ENCODE data around the gene RSPO1. TPM values are rescaled to one million over a fixed set of nuclear protein-coding genes. Genes with fewer than 3 reads are reported as not detected.
"Not testable (repeated sequence)": the region's sequence is repeated elsewhere in the genome, so short reads cannot be mapped to it uniquely, and the experiment has no call there.

RSPO1 gene
- total RNA-seq (not detected), polyA plus RNA-seq (not detected)

- ChIA-PET POLR2A (ENCODE audit: partially characterized antibody) (no interaction called here), CTCF (ENCODE audit: partially characterized antibody) (no interaction called here)
- no peak within 1 kb of the TSS for H3K27ac Mint-ChIP-seq
- no peaks in the 10 kb centered on the region for H3K36me3 Mint-ChIP-seq
- Histone ChIP-seq H3K4me3 (ENCODE audit: low read length in 2 of 2) (no peak within 1 kb of the TSS), H3K27me3 (ENCODE audit: insufficient read depth, low read length) (peaks cover 57% of the 10 kb centered on the region), H3K27ac (ENCODE audit: low read depth, low read length) (no peak within 1 kb of the TSS), H3K4me1 (ENCODE audit: insufficient read depth, low read length) (no peaks in the 10 kb centered on the region), H3K36me3 (ENCODE audit: insufficient read depth, low read length) (no peaks in the 10 kb centered on the region), H3K9me3 (ENCODE audit: control insufficient read depth in 1 of 2, low read length in 2 of 2) (no peaks in the 10 kb centered on the region)
- intact Hi-C loops (cut with micrococcal nuclease) = no loop called here
- peaks cover 0 to 4% (median 0%) of the 10 kb centered on the region in 8 donors for H3K9me3 Mint-ChIP-seq
- no peak for DNase-seq
- H3K27me3 Mint-ChIP-seq = peaks cover 53 to 65% of the 10 kb centered on the region in 2 donors
- peaks cover 7 to 22% (median 12%) of the 10 kb centered on the region in 4 donors for H3K4me1 Mint-ChIP-seq
- H3K4me3 Mint-ChIP-seq = peak within 1 kb of the TSS in 7 of 8 donors; percentile 36 to 78 (median 69)
Observed at GRCh38 chr1:37634244-37634991, at the start of gene RSPO1. Gene RSPO1 (minus strand): TSS chr1:37634892. CDS start chr1:37629661, 5,231 bp downstream.

GRCh38 chr1:37684182-37684581 lies 49.5 kb upstream of the RSPO1 start:
- DNase-seq; H3K4me3 Mint-ChIP-seq; H3K27me3 Mint-ChIP-seq; H3K9me3 ChIP-seq (ENCODE audit: control insufficient read depth in 1 of 2, low read length in 2 of 2); H3K27me3 ChIP-seq (ENCODE audit: insufficient read depth, low read length); H3K27ac ChIP-seq (ENCODE audit: low read depth, low read length); H3K4me3 ChIP-seq (ENCODE audit: low read length in 2 of 2); H3K9me3 Mint-ChIP-seq: not testable (repeated sequence)
- ChIA-PET CTCF (ENCODE audit: partially characterized antibody) (interaction anchor here (1.2 to 10.9 kb wide), 5 partner anchors 7 to 194 kb away, joined by 3 to 228 read pairs (median 14); partner anchors contain the start of gene CDCA8), POLR2A (ENCODE audit: partially characterized antibody) (interaction anchor here (1.4 to 2.5 kb wide), 2 partner anchors 81 to 205 kb away, joined by 3 to 9 read pairs; no protein-coding TSS in a partner anchor)
- peak overlapping the region in 2 of 7 donors; percentile 4 to 8 for H3K27ac Mint-ChIP-seq
- peaks cover 34 to 53% of the 10 kb centered on the region in 2 donors for H3K36me3 Mint-ChIP-seq
- peaks cover 28% of the 10 kb centered on the region for H3K36me3 ChIP-seq (ENCODE audit: insufficient read depth, low read length)
- H3K4me1 ChIP-seq (ENCODE audit: insufficient read depth, low read length) = peaks cover 11% of the 10 kb centered on the region
- intact Hi-C loops (cut with micrococcal nuclease) = loop anchor here (5.0 to 10.0 kb wide), 2 partner anchors 982 to 1109 kb away; no protein-coding TSS in a partner anchor
- H3K4me1 Mint-ChIP-seq = peaks cover 10 to 28% (median 16%) of the 10 kb centered on the region in 4 donors

- Histone ChIP-seq H3K27ac (ENCODE audit: low read depth, low read length) (no peak overlapping the region), H3K4me1 (ENCODE audit: insufficient read depth, low read length) (peaks cover 3% of the 10 kb centered on the region), H3K4me3 (ENCODE audit: low read length in 2 of 2) (no peak overlapping the region), H3K9me3 (ENCODE audit: control insufficient read depth in 1 of 2, low read length in 2 of 2) (no peaks in the 10 kb centered on the region), H3K27me3 (ENCODE audit: insufficient read depth, low read length) (no peaks in the 10 kb centered on the region), H3K36me3 (ENCODE audit: insufficient read depth, low read length) (peaks cover 28% of the 10 kb centered on the region)
- POLR2A ChIA-PET (ENCODE audit: partially characterized antibody) = interaction anchor here (0.8 to 2.5 kb wide), 6 partner anchors 8 to 204 kb away, joined by 3 to 9 read pairs (median 3); partner anchors contain the start of genes CDCA8, MEAF6, MTF1 and SNIP1
- Mint-ChIP-seq H3K27ac (peak overlapping the region; percentile 9 to 86 (median 77)), H3K9me3 (no peaks in the 10 kb centered on the region), H3K36me3 (peaks cover 30 to 45% of the 10 kb centered on the region in 2 donors), H3K4me3 (no peak overlapping the region), H3K27me3 (no peaks in the 10 kb centered on the region), H3K4me1 (peaks cover 3 to 15% (median 5%) of the 10 kb centered on the region in 4 donors)
- CTCF ChIA-PET (ENCODE audit: partially characterized antibody) = interaction anchor here (0.8 to 10.9 kb wide), 23 partner anchors 8 to 228 kb away, joined by 3 to 228 read pairs (median 5); partner anchors contain the start of genes CDCA8, GNL2 and MEAF6
- intact Hi-C loops (cut with micrococcal nuclease) = loop anchor here (1.0 to 10.0 kb wide), 9 partner anchors 79 to 1108 kb away; partner anchors contain the start of genes GNL2, MEAF6 and SNIP1
- peak; percentile 67 to 77 (median 72) for DNase-seq
Observed at GRCh38 chr1:37682334-37682987, 47.8 kb upstream of the RSPO1 start.

GRCh38 chr1:37680933-37681332 lies 46.2 kb upstream of the RSPO1 start:
- Mint-ChIP-seq H3K27ac (peak overlapping the region in 3 of 7 donors; percentile 4 to 71 (median 31)), H3K4me1 (peaks cover 3 to 11% (median 5%) of the 10 kb centered on the region in 4 donors), H3K4me3 (no peak overlapping the region), H3K9me3 (no peaks in the 10 kb centered on the region), H3K36me3 (peaks cover 29 to 38% of the 10 kb centered on the region in 2 donors), H3K27me3 (no peaks in the 10 kb centered on the region)
- no peaks in the 10 kb centered on the region for H3K27me3 ChIP-seq (ENCODE audit: insufficient read depth, low read length)
- no peak overlapping the region for H3K27ac ChIP-seq (ENCODE audit: low read depth, low read length)
- no peak overlapping the region for H3K4me3 ChIP-seq (ENCODE audit: low read length in 2 of 2)
- ChIA-PET CTCF (ENCODE audit: partially characterized antibody) (interaction anchor here (1.2 to 10.9 kb wide), 10 partner anchors 10 to 227 kb away, joined by 3 to 228 read pairs (median 10); partner anchors contain the start of genes CDCA8, MEAF6 and MTF1), POLR2A (ENCODE audit: partially characterized antibody) (no interaction called here)
- intact Hi-C loops (cut with micrococcal nuclease) = loop anchor here (5.0 to 10.0 kb wide), 2 partner anchors 979 to 1106 kb away; no protein-coding TSS in a partner anchor
- H3K4me1 ChIP-seq (ENCODE audit: insufficient read depth, low read length) = peaks cover 3% of the 10 kb centered on the region
- DNase-seq = no peak
- H3K36me3 ChIP-seq (ENCODE audit: insufficient read depth, low read length) = peaks cover 21% of the 10 kb centered on the region
- H3K9me3 ChIP-seq (ENCODE audit: control insufficient read depth in 1 of 2, low read length in 2 of 2) = no peaks in the 10 kb centered on the region

- Histone ChIP-seq H3K4me1 (ENCODE audit: insufficient read depth, low read length) (peaks cover 24% of the 10 kb centered on the region), H3K27me3 (ENCODE audit: insufficient read depth, low read length) (no peaks in the 10 kb centered on the region)
Observed at GRCh38 chr1:37677808-37678207, 43.1 kb upstream of the RSPO1 start.

GRCh38 chr1:37677143-37677439 lies 42.4 kb upstream of the RSPO1 start:
- POLR2A ChIA-PET (ENCODE audit: partially characterized antibody) = no interaction called here
- CTCF ChIA-PET (ENCODE audit: partially characterized antibody) = interaction anchor here (1.0 to 10.9 kb wide), 5 partner anchors 72 to 190 kb away, joined by 3 to 228 read pairs (median 3); no protein-coding TSS in a partner anchor

More at GRCh38 chr1:37677808-37678207, 43.1 kb upstream of the RSPO1 start:
- H3K9me3 Mint-ChIP-seq = no peaks in the 10 kb centered on the region
- Histone ChIP-seq H3K9me3 (ENCODE audit: control insufficient read depth in 1 of 2, low read length in 2 of 2) (no peaks in the 10 kb centered on the region), H3K4me3 (ENCODE audit: low read length in 2 of 2) (no peak overlapping the region), H3K36me3 (ENCODE audit: insufficient read depth, low read length) (peaks cover 4% of the 10 kb centered on the region), H3K27ac (ENCODE audit: low read depth, low read length) (no peak overlapping the region)
- H3K27me3 Mint-ChIP-seq = no peaks in the 10 kb centered on the region
- no peak overlapping the region for H3K27ac Mint-ChIP-seq
- ChIA-PET POLR2A (ENCODE audit: partially characterized antibody) (no interaction called here), CTCF (ENCODE audit: partially characterized antibody) (interaction anchor here (6.8 to 10.9 kb wide), 2 partner anchors 13 to 76 kb away, joined by 34 to 228 read pairs; partner anchors contain the start of gene CDCA8)
- intact Hi-C loops (cut with micrococcal nuclease) = no loop called here
- no peak for DNase-seq
- peaks cover 6 to 10% of the 10 kb centered on the region in 2 donors for H3K36me3 Mint-ChIP-seq
- H3K4me1 Mint-ChIP-seq = peaks cover 9 to 28% (median 20%) of the 10 kb centered on the region in 4 donors
- no peak overlapping the region for H3K4me3 Mint-ChIP-seq

More at GRCh38 chr1:37677143-37677439, 42.4 kb upstream of the RSPO1 start:
- no peak for DNase-seq
- Histone ChIP-seq H3K27me3 (ENCODE audit: insufficient read depth, low read length) (no peaks in the 10 kb centered on the region), H3K36me3 (ENCODE audit: insufficient read depth, low read length) (no peaks in the 10 kb centered on the region), H3K4me1 (ENCODE audit: insufficient read depth, low read length) (peaks cover 27% of the 10 kb centered on the region), H3K27ac (ENCODE audit: low read depth, low read length) (no peak overlapping the region), H3K4me3 (ENCODE audit: low read length in 2 of 2) (no peak overlapping the region), H3K9me3 (ENCODE audit: control insufficient read depth in 1 of 2, low read length in 2 of 2) (no peaks in the 10 kb centered on the region)
- no peak overlapping the region for H3K4me3 Mint-ChIP-seq
- peaks cover 0 to 2% of the 10 kb centered on the region in 2 donors for H3K27me3 Mint-ChIP-seq
- peaks cover 4% of the 10 kb centered on the region in 2 donors for H3K36me3 Mint-ChIP-seq
- intact Hi-C loops (cut with micrococcal nuclease) = no loop called here
- H3K27ac Mint-ChIP-seq = no peak overlapping the region
- H3K4me1 Mint-ChIP-seq = peaks cover 6 to 31% (median 23%) of the 10 kb centered on the region in 4 donors
- H3K9me3 Mint-ChIP-seq = no peaks in the 10 kb centered on the region
